Measurements from ENCODE around the gene PAGR1.
"Not testable (repeated sequence)": the region's sequence is repeated elsewhere in the genome, so short reads cannot be mapped to it uniquely, and the experiment has no call there.

PAGR1 gene

DNA sequence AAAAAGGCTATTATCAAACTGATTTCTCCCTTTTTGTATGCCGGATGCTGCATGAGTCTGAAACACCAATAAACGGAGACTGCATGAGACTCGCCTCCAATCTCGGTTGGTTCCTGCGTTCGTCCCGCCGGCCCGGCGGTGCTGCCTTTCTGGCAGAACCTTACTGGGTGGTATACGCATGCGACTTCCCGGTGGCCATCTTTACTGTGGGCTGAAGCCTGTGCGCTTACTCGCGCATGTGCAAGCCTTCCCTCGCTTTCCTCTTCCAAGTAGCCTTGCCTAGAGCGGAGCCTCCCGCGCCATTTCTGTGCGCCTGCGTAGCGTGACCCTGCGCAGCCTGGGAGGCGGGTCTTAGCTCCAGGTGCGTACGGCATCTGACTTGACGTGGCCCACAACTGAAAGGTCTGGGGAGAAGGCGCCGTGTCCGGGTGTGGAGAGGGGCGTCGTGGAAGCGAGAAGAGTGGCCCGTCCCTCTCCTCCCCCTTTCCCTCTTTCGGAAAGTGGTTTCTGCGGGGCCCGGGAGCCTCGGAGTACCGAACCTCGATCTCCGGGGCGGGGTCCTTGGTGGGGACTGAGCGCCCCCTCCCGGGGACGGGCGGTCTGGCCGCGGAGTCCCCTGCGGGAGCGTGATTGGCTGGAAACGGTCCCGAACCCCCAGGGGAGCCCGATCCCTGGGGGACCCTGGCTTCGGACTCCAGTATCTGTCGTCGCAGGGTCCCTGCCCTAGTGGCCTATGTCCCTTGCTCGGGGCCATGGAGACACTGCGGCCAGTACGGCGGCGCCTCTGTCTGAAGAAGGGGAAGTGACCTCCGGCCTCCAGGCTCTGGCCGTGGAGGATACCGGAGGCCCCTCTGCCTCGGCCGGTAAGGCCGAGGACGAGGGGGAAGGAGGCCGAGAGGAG, at the start of gene PAGR1:
Gene PAGR1, plus strand, starts transcription at position 360 of the 901 bp plus-strand sequence. Its CDS starts 374 bp downstream, at position 734.
- in situ Hi-C loops (cut with MboI; ENCODE audit: low sequenced_read_pairs) = no loop called here

DNA sequence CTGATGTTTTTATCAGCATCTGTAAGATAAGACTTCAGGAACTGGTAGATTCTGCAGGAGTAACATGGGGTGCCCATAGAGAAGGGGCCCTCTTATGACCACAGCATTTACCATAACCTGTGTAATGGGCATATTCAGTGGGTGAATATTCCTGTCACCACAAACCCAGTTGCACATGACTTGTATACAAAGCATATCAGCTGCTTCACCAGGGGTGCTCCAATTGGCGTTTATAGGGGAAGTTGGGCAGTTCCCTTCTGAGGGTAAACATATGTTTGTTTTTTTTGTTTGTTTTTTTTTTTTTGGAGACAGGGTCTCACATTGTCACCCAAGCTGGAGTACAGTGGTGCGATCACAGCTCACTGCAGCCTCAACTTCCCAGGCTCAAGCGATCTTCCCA, 49.4 kb upstream of the PAGR1 start:
- in situ Hi-C loops (cut with MboI; ENCODE audit: low sequenced_read_pairs) = no loop called here

DNA sequence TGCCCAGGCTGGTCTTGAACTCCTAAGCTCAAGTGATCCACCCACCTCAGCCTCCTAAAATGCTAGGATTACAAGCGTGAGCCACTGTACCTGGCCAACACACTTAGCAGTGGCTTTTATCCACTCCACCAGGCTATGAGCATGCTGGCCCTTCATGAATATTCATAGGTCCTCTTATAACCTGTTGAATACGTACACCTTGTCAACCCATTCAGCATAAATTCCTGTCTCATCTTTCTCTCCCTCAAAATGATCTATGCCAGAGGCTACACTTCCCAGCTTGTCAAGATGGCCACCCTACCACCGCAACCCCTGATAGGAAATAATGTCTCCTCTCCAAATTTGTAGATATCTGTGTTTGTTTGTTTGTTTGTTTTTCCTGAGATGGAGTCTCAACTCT, 48.9 kb upstream of the PAGR1 start:
- in situ Hi-C loops (cut with MboI; ENCODE audit: low sequenced_read_pairs) = no loop called here

DNA sequence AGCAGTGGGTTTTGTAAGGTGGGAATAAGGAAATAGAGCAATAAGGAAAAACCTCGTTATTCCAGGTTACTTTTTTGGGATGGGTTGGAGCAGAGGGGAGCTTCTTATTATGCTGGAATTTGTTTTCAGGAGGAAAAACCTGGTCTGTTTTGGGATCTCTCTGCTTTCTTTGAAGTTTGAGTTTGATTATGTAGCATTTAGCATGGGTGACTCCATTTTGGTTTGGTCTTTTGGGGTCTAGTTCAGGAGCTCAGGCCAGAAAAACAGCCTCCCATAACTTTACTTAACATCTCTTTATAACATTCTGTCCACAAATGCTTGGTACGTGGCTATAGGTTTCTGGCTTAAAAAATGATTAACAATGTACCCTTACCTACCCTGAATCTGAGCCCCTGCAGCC, 46.4 kb upstream of the PAGR1 start:
- in situ Hi-C loops (cut with MboI; ENCODE audit: low sequenced_read_pairs) = no loop called here

DNA sequence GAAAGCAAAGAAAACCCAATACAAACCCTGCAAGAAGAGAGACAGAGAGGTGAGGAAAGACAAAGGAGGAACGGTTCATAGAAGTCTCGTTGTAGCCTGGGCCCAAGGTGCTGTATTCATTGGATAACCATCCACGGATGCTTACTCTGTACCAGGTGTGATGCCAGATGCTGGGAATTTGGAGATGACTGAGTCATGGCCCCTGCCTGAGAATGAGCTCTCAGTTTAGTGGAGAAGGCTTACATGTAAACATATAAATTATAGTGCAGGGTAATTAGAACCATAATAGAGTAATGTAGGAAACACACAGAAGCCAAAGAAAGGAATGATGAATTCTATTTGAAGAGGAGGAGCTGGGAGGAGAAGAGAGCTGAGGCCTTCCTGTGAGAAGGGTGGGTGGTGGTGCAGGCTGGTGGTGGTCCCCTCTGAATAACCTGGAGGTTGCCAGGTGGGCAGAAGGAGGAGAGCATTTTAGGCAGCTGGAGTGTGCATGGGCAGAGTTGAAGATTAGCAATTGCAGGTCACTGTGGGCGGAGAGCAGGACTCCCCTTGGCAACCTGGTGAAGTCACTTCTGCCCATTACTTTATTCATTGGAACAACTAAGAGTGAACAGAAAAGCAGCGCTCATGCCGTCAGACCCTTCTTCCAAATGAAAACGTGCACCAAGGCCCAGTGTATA, 45.6 kb upstream of the PAGR1 start:
- in situ Hi-C loops (cut with MboI; ENCODE audit: low sequenced_read_pairs) = no loop called here

DNA sequence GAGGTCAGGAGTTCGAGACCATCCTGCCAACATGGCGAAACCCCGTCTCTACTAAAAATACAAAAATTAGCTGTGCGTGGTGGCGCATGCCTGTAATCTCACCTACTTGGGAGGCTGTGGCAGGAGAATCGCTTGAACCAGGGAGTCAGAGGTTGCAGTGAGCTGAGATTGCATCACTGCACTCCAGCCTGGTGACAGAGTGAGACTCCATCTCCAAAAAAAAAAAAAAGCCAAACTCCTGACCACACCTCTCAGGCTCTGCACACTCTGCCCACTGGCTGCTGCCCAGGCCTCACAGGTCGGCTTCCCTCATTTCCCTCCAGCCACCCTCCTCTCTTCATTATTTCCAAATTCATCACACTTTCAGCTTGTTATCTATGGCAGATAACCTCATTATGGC, 43.6 kb upstream of the PAGR1 start:
- in situ Hi-C loops (cut with MboI; ENCODE audit: low sequenced_read_pairs) = not testable (repeated sequence)

DNA sequence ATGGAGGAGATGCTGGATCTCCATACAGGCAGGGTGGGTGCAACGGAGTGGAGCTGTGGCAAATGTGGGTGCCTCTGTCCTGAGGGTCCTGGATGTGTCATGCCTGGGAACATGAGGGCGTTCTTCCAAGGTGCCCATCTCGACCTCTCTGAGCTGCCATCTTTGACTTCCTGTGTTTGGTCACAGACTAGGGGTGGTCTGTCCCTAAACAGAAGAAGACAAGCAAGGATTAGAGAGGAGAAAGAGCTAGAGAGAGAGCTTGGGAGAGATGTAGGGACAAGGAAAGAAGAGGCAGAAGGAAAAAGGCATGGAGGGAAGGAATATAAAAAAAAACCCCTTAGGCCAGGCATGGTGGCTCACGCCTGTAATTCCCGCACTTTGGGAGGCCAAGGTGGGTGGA, 41.2 kb upstream of the PAGR1 start:
- in situ Hi-C loops (cut with MboI; ENCODE audit: low sequenced_read_pairs) = no loop called here

DNA sequence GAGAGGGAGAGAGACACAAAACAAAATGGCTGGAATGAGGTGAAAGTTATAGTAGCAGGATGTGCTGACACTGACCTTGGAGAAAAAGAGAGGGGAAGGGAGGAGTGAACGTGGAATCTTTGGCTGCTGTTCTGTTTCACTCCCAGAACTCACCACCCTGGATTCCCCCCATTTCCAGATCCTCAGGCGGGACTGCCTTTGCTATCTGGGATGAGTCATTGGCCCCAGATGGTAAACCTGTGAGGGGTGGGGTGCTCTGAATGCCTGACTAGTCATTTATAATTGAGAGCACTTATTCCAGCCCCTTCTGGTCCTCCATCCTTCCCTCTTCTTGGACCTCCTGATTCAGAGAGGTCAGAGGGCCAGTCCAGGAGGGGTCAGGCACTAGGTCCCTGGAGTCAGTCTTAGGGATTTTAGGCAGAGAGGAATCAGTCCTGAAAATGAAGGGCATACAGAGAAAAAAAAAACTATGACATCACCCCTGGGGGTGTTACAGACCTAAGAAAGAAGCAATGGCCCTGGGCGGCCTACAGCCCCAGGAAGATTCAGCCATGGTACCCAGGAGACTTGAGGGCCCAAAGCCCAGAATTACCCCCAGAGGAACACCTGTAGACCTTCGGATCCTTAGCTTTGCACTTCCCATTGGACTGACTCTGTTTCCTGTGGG, 40.1 kb upstream of the PAGR1 start:
- in situ Hi-C loops (cut with MboI; ENCODE audit: low sequenced_read_pairs) = no loop called here

DNA sequence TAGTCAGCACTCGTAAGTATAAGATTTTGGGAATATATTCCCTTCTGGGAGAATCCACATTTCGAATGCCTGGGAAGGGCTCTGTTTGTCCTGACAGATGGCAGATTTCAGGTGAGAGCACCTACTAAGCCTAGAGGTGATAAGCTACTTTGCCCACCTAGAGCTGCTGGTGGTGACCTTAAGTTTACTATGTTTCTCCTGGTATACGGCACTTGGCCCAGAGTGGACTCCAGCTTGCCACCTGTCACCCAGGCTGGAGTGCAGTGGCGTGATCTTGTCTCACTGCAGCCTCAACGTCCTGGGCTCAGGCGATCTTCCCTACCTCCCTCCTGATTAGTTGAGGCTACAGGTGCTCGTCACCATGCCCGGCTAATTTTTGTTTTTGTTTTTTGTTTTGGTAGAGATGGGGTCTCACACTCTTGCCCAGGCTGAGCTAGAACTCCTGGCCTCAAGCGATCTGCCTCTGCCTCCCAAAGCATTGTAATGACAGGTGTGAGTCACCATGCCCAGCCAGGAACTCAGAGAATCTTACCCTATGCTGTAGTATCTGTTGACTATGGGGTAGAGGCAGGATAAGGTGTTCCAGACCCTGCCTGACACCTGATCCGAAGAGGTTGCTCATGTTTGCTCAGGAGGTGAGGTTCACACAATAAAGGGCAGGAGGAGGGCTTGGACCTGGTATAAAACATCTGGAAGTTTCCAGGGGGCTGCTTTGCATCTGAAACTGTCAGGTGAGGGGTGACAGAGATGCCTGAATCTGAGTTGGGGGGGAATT, 38.2 kb upstream of the PAGR1 start, which contains the start of gene ZG16:
Gene ZG16, plus strand, starts transcription at position 681 of the 775 bp plus-strand sequence. CDS start 1,011 bp downstream, outside the sequence.
- in situ Hi-C loops (cut with MboI; ENCODE audit: low sequenced_read_pairs) = no loop called here

DNA sequence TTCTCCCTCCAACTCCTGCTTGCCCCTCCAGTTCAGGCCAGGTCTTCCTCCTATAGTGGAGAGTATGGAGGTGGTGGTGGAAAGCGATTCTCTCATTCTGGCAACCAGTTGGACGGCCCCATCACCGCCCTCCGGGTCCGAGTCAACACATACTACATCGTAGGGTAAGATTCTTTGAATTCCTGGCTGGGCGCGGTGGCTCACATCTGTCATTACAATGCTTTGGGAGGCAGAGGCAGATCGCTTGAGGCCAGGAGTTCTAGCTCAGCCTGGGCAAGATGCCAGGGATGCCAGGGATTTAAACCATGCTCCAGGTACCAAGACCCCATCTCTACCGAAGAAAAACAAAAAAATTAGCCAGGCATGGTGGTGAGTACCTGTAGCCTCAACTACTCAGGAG, 36.5 kb upstream of the PAGR1 start:
- in situ Hi-C loops (cut with MboI; ENCODE audit: low sequenced_read_pairs) = no loop called here

DNA sequence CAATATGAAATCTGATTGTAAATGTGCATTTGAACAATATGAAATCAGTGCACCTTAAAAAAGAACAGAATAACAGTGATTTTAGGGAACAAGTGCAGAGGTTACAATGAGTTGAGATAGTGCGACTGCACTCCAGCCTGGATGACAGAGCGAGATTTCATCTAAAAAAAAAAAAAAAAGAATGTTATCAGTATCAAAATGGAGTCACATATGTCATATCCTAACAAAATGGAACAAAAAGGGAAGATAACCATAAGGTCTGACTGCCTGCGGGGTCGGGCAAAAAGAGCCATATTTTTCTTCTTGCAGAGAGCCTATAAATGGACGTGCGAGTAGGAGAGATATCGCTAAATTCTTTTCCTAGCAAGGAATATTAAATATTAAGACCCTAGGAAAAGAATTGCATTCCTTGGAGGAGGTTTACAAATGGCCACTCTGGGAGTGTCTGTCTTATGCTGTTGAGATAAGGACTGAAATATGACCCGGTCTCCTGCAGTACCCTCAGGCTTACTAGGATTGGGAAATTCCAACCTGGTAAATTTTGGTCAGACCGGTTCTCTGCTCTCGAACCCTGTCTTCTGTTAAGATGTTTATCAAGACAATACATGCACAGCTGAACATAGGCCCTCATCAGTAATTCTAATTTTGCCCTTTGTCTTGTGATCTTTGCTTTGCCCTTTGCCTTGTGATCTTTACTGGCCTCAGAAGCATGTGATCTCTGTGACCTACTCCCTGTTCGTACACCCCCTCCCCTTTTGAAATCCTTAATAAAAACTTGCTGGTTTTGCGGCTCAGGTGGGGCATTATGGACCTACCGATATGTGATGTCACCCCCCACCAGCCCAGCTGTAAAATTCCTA, 32.6 kb upstream of the PAGR1 start:
- in situ Hi-C loops (cut with MboI; ENCODE audit: low sequenced_read_pairs) = not testable (repeated sequence)

DNA sequence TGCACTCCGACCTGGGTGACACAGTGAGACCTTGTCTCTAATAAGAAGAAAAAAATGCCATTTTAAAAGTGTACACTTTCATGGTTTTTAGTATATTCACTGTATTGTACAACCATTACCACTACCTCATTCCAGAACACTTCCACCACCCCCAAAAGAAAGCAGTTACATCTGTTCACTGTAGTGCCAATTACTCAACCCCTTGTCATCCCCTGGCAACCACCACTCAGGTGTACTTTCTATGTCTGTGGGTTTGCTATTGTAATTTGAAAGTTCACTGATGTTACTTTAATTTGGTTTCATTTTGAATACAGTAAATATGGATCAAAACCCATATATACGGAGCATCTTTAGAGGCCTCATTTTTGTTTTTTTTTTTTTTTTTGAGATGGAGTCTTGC, 31.8 kb upstream of the PAGR1 start:
- in situ Hi-C loops (cut with MboI; ENCODE audit: low sequenced_read_pairs) = no loop called here

DNA sequence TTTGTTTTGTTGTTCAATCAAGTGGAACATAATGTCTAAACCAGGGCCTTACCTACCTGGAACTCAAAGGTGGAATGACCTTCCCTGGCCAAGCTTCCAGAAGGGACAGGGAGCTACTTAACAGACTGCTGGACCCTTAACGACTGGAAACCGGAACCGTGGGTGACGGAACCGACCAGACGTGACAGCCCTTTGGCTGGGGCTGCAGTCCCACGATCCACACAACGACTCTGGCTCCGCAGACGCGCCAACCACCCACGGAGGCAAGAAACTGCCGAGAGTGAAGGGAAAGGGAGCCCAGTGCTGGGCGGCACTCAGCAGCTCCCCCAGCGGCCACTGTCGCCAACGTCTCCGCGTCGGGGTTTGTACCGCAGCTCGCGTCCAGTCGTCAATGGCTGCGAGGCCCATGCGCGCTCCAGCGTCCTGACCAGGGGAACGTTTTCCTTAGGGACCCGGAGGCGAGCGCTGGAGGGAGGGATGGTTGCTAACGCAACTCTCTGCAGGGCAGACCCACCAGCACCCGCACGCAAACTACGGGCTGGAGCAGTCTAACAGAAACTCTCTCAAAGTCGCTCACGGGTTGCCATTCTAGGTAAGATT, 31.0 kb upstream of the PAGR1 start:
- in situ Hi-C loops (cut with MboI; ENCODE audit: low sequenced_read_pairs) = no loop called here

DNA sequence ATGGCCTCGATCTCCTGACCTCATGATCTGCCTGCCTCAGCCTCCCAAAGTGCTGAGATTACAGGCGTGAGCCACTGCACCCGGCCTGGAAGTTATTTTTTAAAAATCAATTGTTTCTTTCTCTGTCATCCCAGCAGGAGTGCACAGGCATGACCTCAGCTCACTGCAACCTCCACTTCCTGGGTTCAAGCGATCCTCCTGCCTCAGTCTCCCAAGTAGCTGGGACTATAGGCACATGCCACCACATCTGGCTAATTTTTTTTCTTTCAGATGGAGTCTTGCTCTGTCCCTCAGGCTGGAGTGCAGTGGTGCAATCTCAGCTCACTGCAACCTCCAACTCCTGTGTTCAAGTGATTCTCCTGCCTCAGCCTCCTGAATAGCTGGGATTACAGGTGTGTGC, 28.8 kb upstream of the PAGR1 start:
- in situ Hi-C loops (cut with MboI; ENCODE audit: low sequenced_read_pairs) = not testable (repeated sequence)

DNA sequence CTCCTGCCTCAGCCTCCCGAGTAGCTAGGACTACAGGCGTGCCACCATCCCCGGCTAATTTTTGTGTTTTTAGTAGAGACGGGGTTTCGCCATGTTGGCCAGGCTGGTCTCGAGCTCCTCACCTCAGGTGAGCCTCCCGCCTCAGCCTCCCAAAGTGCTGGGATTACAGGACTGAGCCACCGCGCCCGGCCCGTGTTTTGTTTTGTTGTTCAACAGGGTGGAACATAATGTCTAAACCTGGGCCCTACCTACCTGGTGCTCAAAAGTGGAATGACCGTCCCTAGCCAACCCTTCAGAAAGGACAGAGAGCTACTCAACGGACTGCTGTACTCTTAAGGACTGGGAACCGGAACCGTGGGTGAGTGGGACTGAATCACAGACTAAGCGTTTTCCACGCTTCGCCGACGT, 26.2 kb upstream of the PAGR1 start:
- in situ Hi-C loops (cut with MboI; ENCODE audit: low sequenced_read_pairs) = no loop called here

DNA sequence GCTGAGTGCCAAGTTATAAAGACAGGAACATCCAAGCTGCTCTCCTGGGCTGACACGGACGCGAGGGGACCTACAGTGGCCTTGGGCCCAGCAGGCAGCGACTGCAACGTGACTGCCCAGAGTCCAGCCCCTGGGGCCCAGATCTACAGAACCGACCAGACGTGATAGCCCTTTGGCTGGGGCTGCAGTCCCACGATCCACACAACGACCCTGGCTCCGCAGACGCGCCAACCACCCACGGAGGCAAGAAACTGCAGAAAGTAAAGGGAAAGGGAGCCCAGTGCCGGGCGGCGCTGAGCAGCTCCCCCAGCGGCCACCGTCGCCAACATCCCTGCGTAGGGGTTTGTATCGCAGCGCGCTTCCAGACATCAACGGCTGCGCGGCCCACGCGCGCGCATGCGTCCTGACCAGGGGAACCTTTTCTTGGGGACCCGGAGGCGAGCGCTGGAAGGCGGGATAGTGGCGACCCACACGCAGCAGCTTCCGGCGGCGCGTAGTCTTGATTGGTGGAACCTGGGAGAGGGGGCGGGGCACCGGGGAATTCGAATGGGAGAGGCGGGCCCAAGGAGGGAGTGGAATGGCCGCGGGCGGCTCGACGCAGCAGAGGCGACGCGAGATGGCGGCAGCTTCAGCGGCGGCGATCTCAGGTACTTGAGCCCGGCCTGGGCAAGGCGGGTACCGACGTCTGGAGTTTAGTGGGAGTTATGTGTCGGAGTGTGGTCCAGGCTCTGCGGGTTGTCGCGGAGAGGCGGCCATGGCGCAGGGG, 25.6 kb upstream of the PAGR1 start, which contains the start of gene KIF22:
Gene KIF22, plus strand, starts transcription at position 569 of the 766 bp plus-strand sequence. Its CDS starts 9 bp downstream, at position 578.
- in situ Hi-C loops (cut with MboI; ENCODE audit: low sequenced_read_pairs) = no loop called here

DNA sequence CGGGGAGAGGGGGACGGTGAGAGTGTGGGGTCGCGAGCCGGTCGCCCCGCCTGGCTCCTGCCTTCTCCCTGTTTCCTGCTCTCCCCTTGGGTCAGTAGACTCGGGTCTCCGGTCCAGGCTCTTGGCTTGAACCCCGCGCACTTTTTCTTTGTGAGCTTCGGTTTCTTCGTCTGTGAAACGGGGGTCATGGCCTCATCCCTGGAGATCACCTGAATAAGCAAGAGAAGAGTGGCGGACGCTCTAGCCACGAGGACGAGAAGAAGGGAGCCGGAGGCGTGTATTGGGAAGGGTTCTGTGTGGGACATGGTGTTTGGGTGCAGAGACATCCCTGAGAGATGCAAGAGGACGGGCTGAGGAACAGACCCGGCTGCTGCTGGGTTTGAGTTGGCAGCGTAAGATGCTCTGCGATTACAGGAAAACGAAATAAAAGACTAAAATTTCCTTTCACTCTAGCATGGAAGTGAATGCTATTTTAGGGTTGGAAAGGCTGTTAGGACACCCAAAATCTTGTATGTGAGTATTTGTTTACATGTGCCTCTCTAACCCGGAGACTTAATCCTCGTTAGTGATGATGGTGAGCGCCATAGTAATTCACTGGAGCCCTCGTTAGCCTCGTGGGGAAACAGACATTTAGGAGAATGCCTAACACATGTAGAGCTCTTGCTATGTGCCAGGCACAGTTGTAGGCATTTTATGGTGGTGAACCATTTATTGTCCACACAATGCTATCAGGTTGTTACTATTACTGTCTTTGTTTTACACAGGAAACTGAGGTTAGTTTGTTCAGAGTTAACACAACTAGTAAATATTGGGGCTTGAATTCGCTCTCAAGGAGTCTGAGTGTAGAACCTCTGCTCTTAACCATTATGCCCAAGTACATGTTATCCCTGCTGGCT, 24.8 kb upstream of the PAGR1 start:
- in situ Hi-C loops (cut with MboI; ENCODE audit: low sequenced_read_pairs) = no loop called here
